ENCODE measurements around the gene DEFB116. TPM values are rescaled to one million over a fixed set of nuclear protein-coding genes. Genes with fewer than 3 reads are reported as not detected.

DEFB116 gene, protein sequence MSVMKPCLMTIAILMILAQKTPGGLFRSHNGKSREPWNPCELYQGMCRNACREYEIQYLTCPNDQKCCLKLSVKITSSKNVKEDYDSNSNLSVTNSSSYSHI
- total RNA-seq (2022) (not detected in 2 replicates), Bru-seq, nascent RNA (not detected), BruChase-seq, experiment 1, labeled RNA remaining after a 6-hour chase (not detected), BruChase-seq, experiment 2, labeled RNA remaining after a 2-hour chase (not detected)
- long read RNA-seq: 0 reads

DNA sequence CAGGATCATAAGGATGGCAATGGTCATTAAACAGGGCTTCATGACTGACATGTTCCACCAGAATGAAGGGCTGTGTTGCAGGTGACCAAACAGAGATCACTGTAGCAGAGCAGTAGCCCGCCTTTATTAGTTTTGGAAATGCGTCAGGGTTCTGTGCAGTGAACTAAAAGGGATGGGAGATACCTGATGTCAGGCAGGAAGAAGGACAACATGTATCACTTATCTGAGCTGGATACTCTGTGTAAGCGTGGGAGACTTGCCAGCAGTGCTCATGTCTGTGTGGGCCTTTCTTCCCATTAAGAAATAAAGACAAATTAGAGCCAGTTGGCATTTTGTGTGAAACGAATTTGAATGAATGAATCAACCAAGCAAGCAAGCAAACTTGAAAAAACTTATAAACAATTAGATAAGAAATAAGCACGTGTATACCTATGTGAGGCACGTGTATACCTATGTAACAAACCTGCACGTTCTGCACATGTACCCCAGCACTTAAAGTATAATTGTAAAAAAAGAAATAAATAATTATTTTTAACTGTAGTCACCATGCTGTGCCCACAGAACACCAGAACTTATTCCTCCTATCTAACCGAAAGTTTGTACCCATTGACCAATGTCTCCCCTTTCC, at the start of gene DEFB116:
TSS of gene DEFB116 (minus strand) at position 51 of the 628 bp plus-strand sequence. CDS start at position 51, 0 bp downstream.
- no peak within 1 kb of the TSS for H3K4me3 Mint-ChIP-seq (ENCODE audit: low read depth, unreplicated experiment)
- TF ChIP-seq, protein P1, sequence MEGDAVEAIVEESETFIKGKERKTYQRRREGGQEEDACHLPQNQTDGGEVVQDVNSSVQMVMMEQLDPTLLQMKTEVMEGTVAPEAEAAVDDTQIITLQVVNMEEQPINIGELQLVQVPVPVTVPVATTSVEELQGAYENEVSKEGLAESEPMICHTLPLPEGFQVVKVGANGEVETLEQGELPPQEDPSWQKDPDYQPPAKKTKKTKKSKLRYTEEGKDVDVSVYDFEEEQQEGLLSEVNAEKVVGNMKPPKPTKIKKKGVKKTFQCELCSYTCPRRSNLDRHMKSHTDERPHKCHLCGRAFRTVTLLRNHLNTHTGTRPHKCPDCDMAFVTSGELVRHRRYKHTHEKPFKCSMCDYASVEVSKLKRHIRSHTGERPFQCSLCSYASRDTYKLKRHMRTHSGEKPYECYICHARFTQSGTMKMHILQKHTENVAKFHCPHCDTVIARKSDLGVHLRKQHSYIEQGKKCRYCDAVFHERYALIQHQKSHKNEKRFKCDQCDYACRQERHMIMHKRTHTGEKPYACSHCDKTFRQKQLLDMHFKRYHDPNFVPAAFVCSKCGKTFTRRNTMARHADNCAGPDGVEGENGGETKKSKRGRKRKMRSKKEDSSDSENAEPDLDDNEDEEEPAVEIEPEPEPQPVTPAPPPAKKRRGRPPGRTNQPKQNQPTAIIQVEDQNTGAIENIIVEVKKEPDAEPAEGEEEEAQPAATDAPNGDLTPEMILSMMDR (IDR thresholded peaks at IDR 0.05; ENCODE audit: unreplicated experiment): no peak
- intact Hi-C loops (cut with micrococcal nuclease; ENCODE audit: unreplicated experiment): no loop called here
- CTCF ChIA-PET: no interaction called here
- no peak for DNase-seq
- H3K27me3 Mint-ChIP-seq (ENCODE audit: unreplicated experiment): no peaks in the 10 kb centered on the region
- no peaks in the 10 kb centered on the region for H3K9me3 Mint-ChIP-seq (ENCODE audit: low read depth, unreplicated experiment)
- no peak within 1 kb of the TSS for H3K27ac Mint-ChIP-seq (ENCODE audit: unreplicated experiment)
- no TSS peak for BruUV-seq (replicated peaks)
- no peaks in the 10 kb centered on the region for H3K4me1 Mint-ChIP-seq (ENCODE audit: low read depth, unreplicated experiment)
- no peaks in the 10 kb centered on the region for H3K36me3 Mint-ChIP-seq (ENCODE audit: insufficient read depth, unreplicated experiment)

DNA sequence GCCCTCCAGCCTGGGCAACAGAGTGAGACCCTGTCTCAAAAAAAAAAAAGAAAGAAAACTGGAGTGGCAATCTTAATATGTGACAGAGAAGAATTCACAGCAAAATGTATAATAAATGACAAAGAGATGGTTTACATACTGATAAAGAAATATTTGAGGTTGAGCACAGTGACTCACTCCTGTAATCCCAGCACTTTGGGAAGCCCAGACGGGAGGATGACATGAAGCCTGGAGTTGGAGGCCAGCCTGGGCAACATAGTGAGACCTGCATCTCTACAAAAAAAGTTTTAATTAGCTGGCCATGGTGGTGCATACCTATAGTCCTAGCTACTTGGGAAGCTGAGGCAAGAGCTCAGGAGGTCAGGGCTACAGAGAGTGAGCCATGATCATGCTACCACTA, 47.6 kb upstream of the DEFB116 start:
- Mint-ChIP-seq H3K36me3 (ENCODE audit: insufficient read depth, unreplicated experiment) (no peaks in the 10 kb centered on the region), H3K27me3 (ENCODE audit: unreplicated experiment) (peaks cover 38% of the 10 kb centered on the region), H3K4me1 (ENCODE audit: low read depth, unreplicated experiment) (no peaks in the 10 kb centered on the region), H3K27ac (ENCODE audit: unreplicated experiment) (no peak overlapping the region), H3K4me3 (ENCODE audit: low read depth, unreplicated experiment) (no peak overlapping the region), H3K9me3 (ENCODE audit: low read depth, unreplicated experiment) (no peaks in the 10 kb centered on the region)
- intact Hi-C loops (cut with micrococcal nuclease; ENCODE audit: unreplicated experiment): no loop called here
- CTCF ChIA-PET: no interaction called here
- no TSS peak for BruUV-seq (replicated peaks)
- no peak for DNase-seq
- TF ChIP-seq, protein P1 (IDR thresholded peaks at IDR 0.05; ENCODE audit: unreplicated experiment): no peak

DNA sequence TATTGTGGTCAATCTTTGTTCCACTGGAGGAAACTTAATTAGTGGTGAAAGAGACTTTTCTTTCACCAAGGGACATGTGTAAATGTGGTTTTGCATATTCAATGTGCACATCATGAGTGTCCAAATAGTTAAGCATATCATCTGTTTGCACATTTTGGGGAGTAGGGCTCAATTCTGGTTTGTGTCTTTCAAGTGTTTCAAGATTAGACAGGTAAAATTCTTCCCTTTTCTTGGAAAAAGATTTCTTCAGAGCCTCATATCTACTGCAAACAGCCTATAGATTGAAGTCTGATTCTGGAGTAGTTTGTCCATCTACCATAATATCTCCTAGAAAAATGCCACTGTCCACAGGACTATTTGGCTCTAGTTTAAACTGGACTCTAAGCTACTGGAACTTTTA, 33.1 kb upstream of the DEFB116 start:
- TF ChIP-seq, protein P1 (IDR thresholded peaks at IDR 0.05; ENCODE audit: unreplicated experiment): no peak
- Mint-ChIP-seq H3K4me3 (ENCODE audit: low read depth, unreplicated experiment) (no peak overlapping the region), H3K9me3 (ENCODE audit: low read depth, unreplicated experiment) (no peaks in the 10 kb centered on the region), H3K36me3 (ENCODE audit: insufficient read depth, unreplicated experiment) (no peaks in the 10 kb centered on the region), H3K27ac (ENCODE audit: unreplicated experiment) (no peak overlapping the region), H3K27me3 (ENCODE audit: unreplicated experiment) (peaks cover 31% of the 10 kb centered on the region), H3K4me1 (ENCODE audit: low read depth, unreplicated experiment) (no peaks in the 10 kb centered on the region)
- CTCF ChIA-PET: no interaction called here
- DNase-seq: no peak
- no TSS peak for BruUV-seq (replicated peaks)
- intact Hi-C loops (cut with micrococcal nuclease; ENCODE audit: unreplicated experiment): no loop called here

DNA sequence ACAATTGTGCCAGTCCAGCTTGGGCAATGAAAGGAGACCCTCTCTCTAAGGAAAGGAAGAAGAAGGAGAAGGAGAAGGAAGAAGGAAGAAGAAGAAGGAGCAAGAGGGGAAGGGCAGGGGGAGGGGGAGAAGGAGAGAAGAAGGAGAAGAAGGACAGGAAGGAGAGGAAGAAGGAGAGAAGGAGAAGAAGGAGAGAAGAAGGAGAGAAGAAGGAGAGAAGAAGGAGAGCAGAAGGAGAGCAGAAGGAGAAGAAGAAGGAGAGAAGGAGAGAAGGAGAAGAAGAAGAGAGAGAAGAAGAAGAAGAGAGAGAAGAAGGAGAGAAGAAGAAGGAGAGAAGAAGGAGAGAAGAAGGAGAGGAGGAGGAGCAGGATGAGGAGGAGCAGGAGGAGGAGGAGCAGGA, 22.5 kb upstream of the DEFB116 start:
- BruUV-seq (replicated peaks): no TSS peak

More for the DNA sequence above, 22.5 kb upstream of the DEFB116 start:
- no peak overlapping the region for H3K27ac Mint-ChIP-seq (ENCODE audit: unreplicated experiment)
- H3K4me3 Mint-ChIP-seq (ENCODE audit: low read depth, unreplicated experiment): no peak overlapping the region
- peaks cover 3% of the 10 kb centered on the region for H3K9me3 Mint-ChIP-seq (ENCODE audit: low read depth, unreplicated experiment)
- CTCF ChIA-PET: no interaction called here
- peaks cover 12% of the 10 kb centered on the region for H3K27me3 Mint-ChIP-seq (ENCODE audit: unreplicated experiment)
- no peaks in the 10 kb centered on the region for H3K4me1 Mint-ChIP-seq (ENCODE audit: low read depth, unreplicated experiment)
- DNase-seq: no peak
- TF ChIP-seq, protein P1 (IDR thresholded peaks at IDR 0.05; ENCODE audit: unreplicated experiment): no peak
- no peaks in the 10 kb centered on the region for H3K36me3 Mint-ChIP-seq (ENCODE audit: insufficient read depth, unreplicated experiment)
- intact Hi-C loops (cut with micrococcal nuclease; ENCODE audit: unreplicated experiment): no loop called here
